Sciatic nerve (tissue), 2 donors: ENCODE measurements around the gene CAGE1. TPM values are rescaled to one million over a fixed set of nuclear protein-coding genes. Genes with fewer than 3 reads are reported as not detected.
"Not testable (repeated sequence)": the region's sequence is repeated elsewhere in the genome, so short reads cannot be mapped to it uniquely, and the experiment has no call there.

Source experiments
- ATAC-seq: fragments of 200-7000 bp; cut with Tn5 transposase; one replicate; pipeline ENCODE4 v1.9.1; 2020; ENCODE audit warnings: mild to moderate bottlenecking, moderate library complexity
- DNase-seq: peaks from one replicate; pipeline ENCODE4 v3.0.0-alpha.2; 2020; ENCODE audit warnings: low spot score
- intact Hi-C: fragments of 100-400 bp; cut with DNase I; formaldehyde crosslinking; loops from one replicate; pipeline ENCODE4 v1.14.2; 2022
- total RNA-seq: library from RNA; stranded (reverse); fragmentation: NEBNext Ultra II Directional; extraction: Animal tissue kit (Norgen Biotek cat#: 25700); gene quantifications from one replicate; pipeline ENCODE4 v1.2.1, GENCODE V29; 2021
- donor health status: DM: no; HTN: no; CAD: no.
- donor health status: DM: no; HTN: no; CAD: no.

CAGE1 gene
- total RNA-seq, 1 donor from 2014 or later: not detected

GRCh38 chr6:7413151-7413823 is 23.7 kb upstream of the CAGE1 start:
- no peak for ATAC-seq
- intact Hi-C loops: no loop called here
- no peak for DNase-seq

- no peak for DNase-seq
- intact Hi-C loops: no loop called here
- ATAC-seq: no peak
These were observed 21.8 kb upstream of the CAGE1 start for GRCh38 chr6:7411328-7411727.

- no peak for DNase-seq
- intact Hi-C loops: no loop called here
- ATAC-seq: no peak
These were observed 21.3 kb upstream of the CAGE1 start for GRCh38 chr6:7410851-7411250.

GRCh38 chr6:7409740-7410139 is 20.2 kb upstream of the CAGE1 start:
- no peak for DNase-seq

GRCh38 chr6:7406743-7407142 is 17.2 kb upstream of the CAGE1 start:
- intact Hi-C loops: no loop called here
- ATAC-seq: no peak

More at GRCh38 chr6:7409740-7410139, 20.2 kb upstream of the CAGE1 start:
- intact Hi-C loops: no loop called here
- no peak for ATAC-seq

GRCh38 chr6:7404546-7404945 is 15.0 kb upstream of the CAGE1 start:
- DNase-seq: no peak
- no peak for ATAC-seq
- intact Hi-C loops: no loop called here

More at GRCh38 chr6:7406743-7407142, 17.2 kb upstream of the CAGE1 start:
- DNase-seq: no peak

- intact Hi-C loops: no loop called here
- ATAC-seq: peak; percentile 60
- no peak for DNase-seq
These were observed 13.2 kb upstream of the CAGE1 start for GRCh38 chr6:7402716-7403115.

GRCh38 chr6:7401075-7401474 is 11.5 kb upstream of the CAGE1 start:
- intact Hi-C loops: no loop called here
- DNase-seq (no peak), ATAC-seq (no peak)

- intact Hi-C loops: no loop called here
- DNase-seq (no peak), ATAC-seq (no peak)
These were observed 2.9 kb upstream of the CAGE1 start for GRCh38 chr6:7392402-7392801.

- ATAC-seq (no peak), DNase-seq (no peak)
- intact Hi-C loops: no loop called here
These were observed 1.6 kb upstream of the CAGE1 start for GRCh38 chr6:7391151-7391550.

GRCh38 chr6:7390226-7390878 is 810 bp upstream of the CAGE1 start:
- ATAC-seq: no peak
- intact Hi-C loops: no loop called here
- no peak for DNase-seq

- DNase-seq: no peak
- intact Hi-C loops: loop anchor here (10.0 kb wide), 1 partner anchor 114 kb away; no protein-coding TSS in a partner anchor
- ATAC-seq: peak; percentile 74
These were observed 436 bp downstream of the CAGE1 start for GRCh38 chr6:7389162-7389450.

GRCh38 chr6:7381092-7381491 is 8.4 kb downstream of the CAGE1 start:
- no peak for DNase-seq
- no peak for ATAC-seq
- intact Hi-C loops: loop anchor here (10.0 kb wide), 1 partner anchor 106 kb away; no protein-coding TSS in a partner anchor

- no peak for ATAC-seq
- DNase-seq: no peak
- intact Hi-C loops: no loop called here
These were observed 10.8 kb downstream of the CAGE1 start for GRCh38 chr6:7378740-7379139.

GRCh38 chr6:7377961-7378360 is 11.6 kb downstream of the CAGE1 start:
- ATAC-seq (no peak), DNase-seq (no peak)
- intact Hi-C loops: no loop called here

- DNase-seq (no peak), ATAC-seq (no peak)
- intact Hi-C loops: no loop called here
These were observed 15.8 kb downstream of the CAGE1 start for GRCh38 chr6:7373739-7374138.

- no peak for DNase-seq
- intact Hi-C loops: no loop called here
- no peak for ATAC-seq
These were observed 22.1 kb downstream of the CAGE1 start for GRCh38 chr6:7367408-7367807.

GRCh38 chr6:7351916-7352315 is 37.6 kb downstream of the CAGE1 start:
- ATAC-seq, intact Hi-C loops: not testable (repeated sequence)

GRCh38 chr6:7350591-7350990 is 39.0 kb downstream of the CAGE1 start:
- ATAC-seq, DNase-seq, intact Hi-C loops: not testable (repeated sequence)

More at GRCh38 chr6:7351916-7352315, 37.6 kb downstream of the CAGE1 start:
- DNase-seq: not testable (repeated sequence)

GRCh38 chr6:7347551-7347997 is 42.0 kb downstream of the CAGE1 start:
- ATAC-seq, DNase-seq, intact Hi-C loops: not testable (repeated sequence)
